Measurements from ENCODE around the gene CFAP206. TPM values are rescaled to one million over a fixed set of nuclear protein-coding genes. Genes with fewer than 3 reads are reported as not detected.

CFAP206 gene
- total and polyA plus RNA-seq, 3 donors from 2014 or later, result 37.8 to 116 (median 48.8) TPM

- TF ChIP-seq CTCF (IDR thresholded peaks at IDR 0.05) (no peak), POLR2A (IDR thresholded peaks at IDR 0.05) (no peak)
- no peak for DNase-seq
- H3K36me3 ChIP-seq (ENCODE audit: low read depth, missing control alignments), result no peaks in the 10 kb centered on the region
- no peaks in the 10 kb centered on the region for H3K27me3 ChIP-seq
- intact Hi-C loops (cut with DNase I; ENCODE audit: low total_unique reads), result no loop called here
- no peaks in the 10 kb centered on the region for H3K4me1 ChIP-seq
- no peaks in the 10 kb centered on the region for H3K9me3 ChIP-seq
- no peak overlapping the region for H3K27ac ChIP-seq
- 78 to 80% methylated on average over 3 of the region's 3 CpGs for WGBS, 2 donors
- no peak overlapping the region for H3K4me3 ChIP-seq
These were observed 23.3 kb upstream of the CFAP206 start for GRCh38 chr6:87384449-87384848.

GRCh38 chr6:87391334-87391733 is 16.4 kb upstream of the CFAP206 start:
- peak in 1 of 3 experiments; percentile 37 for TF ChIP-seq CTCF (IDR thresholded peaks at IDR 0.05)
- no peak for TF ChIP-seq POLR2A (IDR thresholded peaks at IDR 0.05)
- Histone ChIP-seq H3K4me1 (no peaks in the 10 kb centered on the region), H3K36me3 (ENCODE audit: low read depth, missing control alignments) (no peaks in the 10 kb centered on the region), H3K27ac (no peak overlapping the region), H3K4me3 (no peak overlapping the region), H3K27me3 (no peaks in the 10 kb centered on the region), H3K9me3 (no peaks in the 10 kb centered on the region)
- WGBS, 2 donors, result 68 to 78% methylated on average over 3 of the region's 3 CpGs
- intact Hi-C loops (cut with DNase I; ENCODE audit: low total_unique reads), result no loop called here
- peak; percentile 64 for DNase-seq

GRCh38 chr6:87393026-87393622 is 14.6 kb upstream of the CFAP206 start:
- TF ChIP-seq POLR2A (IDR thresholded peaks at IDR 0.05), result no peak
- peak; percentile 70 to 83 (median 76) for TF ChIP-seq CTCF (IDR thresholded peaks at IDR 0.05)
- intact Hi-C loops (cut with DNase I; ENCODE audit: low total_unique reads), result no loop called here
- 27 to 31% methylated on average over 2 of the region's 2 CpGs for WGBS, 2 donors
- no peaks in the 10 kb centered on the region for H3K9me3 ChIP-seq
- no peaks in the 10 kb centered on the region for H3K27me3 ChIP-seq
- peak; percentile 49 for DNase-seq
- H3K36me3 ChIP-seq (ENCODE audit: low read depth, missing control alignments), result no peaks in the 10 kb centered on the region
- no peaks in the 10 kb centered on the region for H3K4me1 ChIP-seq
- no peak overlapping the region for H3K4me3 ChIP-seq
- no peak overlapping the region for H3K27ac ChIP-seq

- 88 to 92% methylated on average over 2 of the region's 2 CpGs for WGBS, 2 donors
- intact Hi-C loops (cut with DNase I; ENCODE audit: low total_unique reads), result no loop called here
- DNase-seq, result no peak
These were observed 12.3 kb upstream of the CFAP206 start for GRCh38 chr6:87395431-87395830.

More at GRCh38 chr6:87395431-87395830, 12.3 kb upstream of the CFAP206 start:
- no peak overlapping the region for H3K27ac ChIP-seq
- no peaks in the 10 kb centered on the region for H3K4me1 ChIP-seq
- TF ChIP-seq POLR2A (IDR thresholded peaks at IDR 0.05), result no peak
- no peak for TF ChIP-seq CTCF (IDR thresholded peaks at IDR 0.05)
- no peaks in the 10 kb centered on the region for H3K27me3 ChIP-seq
- no peaks in the 10 kb centered on the region for H3K9me3 ChIP-seq
- H3K36me3 ChIP-seq (ENCODE audit: low read depth, missing control alignments), result no peaks in the 10 kb centered on the region
- no peak overlapping the region for H3K4me3 ChIP-seq
